ENCODE measurements around the gene SLCO2A1.

Gene SLCO2A1

GRCh38 chr3:133881939-133882825, 147.5 kb downstream of the SLCO2A1 start:
- no peak for FAIRE-seq

DNA sequence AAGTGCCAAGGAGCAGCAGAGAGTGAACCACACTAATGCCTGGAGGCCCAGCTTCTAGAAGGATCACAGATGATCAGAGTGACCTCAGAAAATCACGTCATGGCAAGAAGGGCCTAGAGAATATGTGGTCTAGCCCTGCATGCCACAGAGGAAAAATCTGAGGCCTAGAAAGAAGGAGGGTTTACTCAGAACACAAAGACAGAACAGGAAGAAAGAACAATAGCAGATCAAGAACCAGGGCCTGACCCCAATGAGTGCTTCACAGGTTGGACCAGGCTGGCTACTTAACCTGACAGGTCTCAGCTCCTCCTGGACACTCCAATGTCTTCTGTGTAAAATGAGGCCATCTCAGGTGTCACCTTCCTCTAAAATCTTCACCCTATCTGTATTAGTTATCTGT, 148.2 kb downstream of the SLCO2A1 start:
- no peak for FAIRE-seq

DNA sequence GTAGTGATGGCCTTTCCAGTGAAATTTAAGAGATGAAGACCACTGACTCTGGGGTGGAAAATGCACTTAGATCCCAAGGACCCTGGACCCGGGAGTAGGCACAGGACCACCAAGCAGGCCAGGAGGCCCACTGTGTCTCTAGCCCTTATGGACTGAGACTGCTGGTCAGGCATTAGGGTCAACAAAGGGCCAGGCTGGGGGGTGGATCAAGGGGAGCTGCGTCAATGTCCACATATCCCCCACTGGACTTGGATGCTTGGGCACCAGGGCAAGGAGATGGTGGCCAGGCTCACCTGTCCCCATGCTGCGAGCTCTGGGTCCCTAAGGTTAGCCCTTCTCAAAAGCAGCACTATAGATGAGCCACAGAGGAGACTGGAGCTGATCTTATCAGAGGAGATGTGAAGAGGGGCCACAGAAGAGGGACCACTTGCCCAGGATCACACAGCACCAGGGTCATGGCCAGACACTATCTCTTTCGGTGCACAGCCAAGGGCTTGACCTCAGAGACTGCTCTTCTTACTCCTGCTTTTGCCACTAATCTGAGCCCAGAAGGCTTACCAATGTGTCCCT, 148.8 kb downstream of the SLCO2A1 start:
- FAIRE-seq: no peak

GRCh38 chr3:133880287-133880686, 149.4 kb downstream of the SLCO2A1 start:
- no peak for FAIRE-seq

GRCh38 chr3:133878518-133878917, 151.2 kb downstream of the SLCO2A1 start:
- no peak for FAIRE-seq
